Measurements from ENCODE around the gene PIK3AP1. TPM values are rescaled to one million over a fixed set of nuclear protein-coding genes. Genes with fewer than 3 reads are reported as not detected.

The PIK3AP1 gene
- 1 to 10 TPM; 1.3 to 5.2 TPM for total RNA-seq
- 0.75 TPM for polyA plus RNA-seq (2013, experiment 1 of 2)
- 0.87 TPM for polyA plus RNA-seq (2013, experiment 2 of 2)
- long read RNA-seq, experiment 1, result 0 reads
- long read RNA-seq, experiment 2, full-length matches to known transcripts, result 1 of 4 reads
- long read RNA-seq, experiment 2, partial matches to known transcripts, result 1 of 4 reads
- long read RNA-seq, experiment 2, other reads (novel, unspliced or antisense), result 2 of 4 reads
- long read RNA-seq, experiment 3, partial matches to known transcripts, result 1 of 10 reads
- long read RNA-seq, experiment 3, other reads (novel, unspliced or antisense), result 9 of 10 reads
- long read RNA-seq, experiment 4, result 0 reads

- no peaks in the 10 kb centered on the region for H3K27me3 ChIP-seq (ENCODE audit: control insufficient read depth, insufficient read depth, low read length, poor library complexity, severe bottlenecking)
- H3K4me1 ChIP-seq (ENCODE audit: control insufficient read depth, insufficient read depth, low read length), result no peaks in the 10 kb centered on the region
- peak; percentile 84 for DNase-seq
- no peaks in the 10 kb centered on the region for H3K36me3 ChIP-seq (ENCODE audit: control insufficient read depth, insufficient read depth, low read length)
- Mint-ChIP-seq H3K36me3 (ENCODE audit: low read depth) (peaks cover 6% of the 10 kb centered on the region), H3K4me1 (peaks cover 19% of the 10 kb centered on the region), H3K9me3 (no peaks in the 10 kb centered on the region), H3K27me3 (ENCODE audit: insufficient read depth) (peaks cover 6% of the 10 kb centered on the region), H3K4me3 (peak within 1 kb of the TSS; percentile 90), H3K27ac (peak within 1 kb of the TSS; percentile 91)
- H3K27ac ChIP-seq (ENCODE audit: low read depth, low read length), result no peak within 1 kb of the TSS
- no peak within 1 kb of the TSS for H3K9ac ChIP-seq (ENCODE audit: extremely low read depth, low read length, poor library complexity, severe bottlenecking)
- WGBS, 2 experiments (ENCODE audit: insufficient coverage in 1 of 2, insufficient read length in 1 of 2), result 6 to 40% methylated on average over 2 to 51 of the region's 52 CpGs
- H3K4me3 ChIP-seq (ENCODE audit: low read length), result peak within 1 kb of the TSS; percentile 81
- no peak for TF ChIP-seq CTCF (conservative IDR thresholded peaks at IDR 0.05)
- no peaks in the 10 kb centered on the region for H3K9me3 ChIP-seq (ENCODE audit: control insufficient read depth, low read length)
Observed at GRCh38 chr10:96720422-96721206, at the start of gene PIK3AP1. PIK3AP1 (minus strand) TSS chr10:96720514; CDS start chr10:96720394, 120 bp downstream.

- Histone ChIP-seq H3K9me3 (ENCODE audit: control insufficient read depth, low read length) (peaks cover 14% of the 10 kb centered on the region), H3K27ac (ENCODE audit: low read depth, low read length) (no peak overlapping the region), H3K4me1 (ENCODE audit: control insufficient read depth, insufficient read depth, low read length) (no peaks in the 10 kb centered on the region), H3K36me3 (ENCODE audit: control insufficient read depth, insufficient read depth, low read length) (no peaks in the 10 kb centered on the region), H3K27me3 (ENCODE audit: control insufficient read depth, insufficient read depth, low read length, poor library complexity, severe bottlenecking) (no peaks in the 10 kb centered on the region), H3K9ac (ENCODE audit: extremely low read depth, low read length, poor library complexity, severe bottlenecking) (no peak overlapping the region), H3K4me3 (ENCODE audit: low read length) (no peak overlapping the region)
- Mint-ChIP-seq H3K27ac (no peak overlapping the region), H3K9me3 (peaks cover 29% of the 10 kb centered on the region), H3K27me3 (ENCODE audit: insufficient read depth) (peaks cover 5% of the 10 kb centered on the region), H3K4me3 (no peak overlapping the region), H3K4me1 (no peaks in the 10 kb centered on the region), H3K36me3 (ENCODE audit: low read depth) (peaks cover 4% of the 10 kb centered on the region)
- 91 to 94% methylated on average over 7 to 11 of the region's 11 CpGs for WGBS, 2 experiments (ENCODE audit: insufficient coverage in 1 of 2, insufficient read length in 1 of 2)
- no peak for DNase-seq
- TF ChIP-seq CTCF (conservative IDR thresholded peaks at IDR 0.05), result no peak
Observed at GRCh38 chr10:96768136-96768535, 47.8 kb upstream of the PIK3AP1 start.

GRCh38 chr10:96767611-96768010, 47.3 kb upstream of the PIK3AP1 start:
- no peak overlapping the region for H3K27ac ChIP-seq (ENCODE audit: low read depth, low read length)
- H3K4me1 Mint-ChIP-seq, result no peaks in the 10 kb centered on the region
- peaks cover 11% of the 10 kb centered on the region for H3K9me3 ChIP-seq (ENCODE audit: control insufficient read depth, low read length)
- no peak overlapping the region for H3K27ac Mint-ChIP-seq
- peaks cover 25% of the 10 kb centered on the region for H3K9me3 Mint-ChIP-seq
- no peak for DNase-seq
- TF ChIP-seq CTCF (conservative IDR thresholded peaks at IDR 0.05), result no peak
- H3K4me1 ChIP-seq (ENCODE audit: control insufficient read depth, insufficient read depth, low read length), result no peaks in the 10 kb centered on the region
- peaks cover 5% of the 10 kb centered on the region for H3K27me3 Mint-ChIP-seq (ENCODE audit: insufficient read depth)
- peaks cover 4% of the 10 kb centered on the region for H3K36me3 Mint-ChIP-seq (ENCODE audit: low read depth)
- no peaks in the 10 kb centered on the region for H3K36me3 ChIP-seq (ENCODE audit: control insufficient read depth, insufficient read depth, low read length)
- no peak overlapping the region for H3K4me3 ChIP-seq (ENCODE audit: low read length)
- WGBS, 2 experiments (ENCODE audit: insufficient coverage in 1 of 2, insufficient read length in 1 of 2), result 92 to 93% methylated on average over 2 of the region's 2 CpGs
- no peak overlapping the region for H3K9ac ChIP-seq (ENCODE audit: extremely low read depth, low read length, poor library complexity, severe bottlenecking)
- H3K4me3 Mint-ChIP-seq, result no peak overlapping the region
- no peaks in the 10 kb centered on the region for H3K27me3 ChIP-seq (ENCODE audit: control insufficient read depth, insufficient read depth, low read length, poor library complexity, severe bottlenecking)

Measured in endodermal cell (in vitro differentiated cells).